Measurements from ENCODE around the gene NEK6. TPM values are rescaled to one million over a fixed set of nuclear protein-coding genes. Genes with fewer than 3 reads are reported as not detected.

The NEK6 gene
- total and polyA plus RNA-seq, 9 of the 15 experiments (the other 6 are each of a cell fraction or from before 2014, with no cell fraction given), result 3.1 to 19.0 (median 8.4) TPM

DNA sequence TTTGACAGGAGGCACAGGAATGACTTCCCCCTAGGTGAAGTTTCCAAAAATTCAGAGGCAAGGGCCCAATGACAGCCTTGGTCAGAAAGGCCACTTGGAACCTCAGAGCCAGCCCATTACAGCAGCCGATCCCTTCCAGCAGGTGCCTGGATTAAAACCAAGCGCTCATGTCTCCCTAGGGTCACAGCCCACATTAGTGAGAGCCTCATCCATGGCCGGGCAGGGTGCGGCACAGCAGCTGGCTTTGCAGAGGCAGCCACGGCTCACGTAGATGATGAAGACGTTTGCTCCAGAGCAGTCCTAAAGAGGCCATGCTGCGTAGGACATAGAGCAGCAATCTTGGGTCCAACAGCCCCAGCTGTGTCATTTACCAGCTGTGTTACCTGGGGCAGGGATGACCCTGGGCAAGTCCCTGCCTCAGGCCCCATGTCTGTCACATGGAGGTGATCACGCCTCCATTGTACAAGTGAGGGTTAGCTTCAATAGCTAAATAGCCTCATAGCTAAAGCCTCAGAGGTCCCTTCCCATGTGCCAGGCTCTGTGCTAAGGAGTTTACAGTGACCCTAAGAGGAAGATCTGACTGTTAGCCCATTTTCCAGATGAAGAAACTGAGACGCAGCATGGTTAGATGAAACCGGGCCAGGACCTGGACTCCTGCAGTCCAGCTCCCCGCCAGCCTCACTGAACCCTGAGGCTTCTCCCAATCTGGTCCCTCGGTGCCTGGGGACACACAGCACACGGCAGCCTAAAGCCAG lies 39.2 kb downstream of the NEK6 start:
- intact Hi-C loops (cut with micrococcal nuclease), result no loop called here
- H3K79me2 ChIP-seq (ENCODE audit: control insufficient read depth, insufficient read depth, low read length), result no peaks in the 10 kb centered on the region
- CTCF ChIA-PET (ENCODE audit: low intra/inter-chr PET ratio), result no interaction called here

DNA sequence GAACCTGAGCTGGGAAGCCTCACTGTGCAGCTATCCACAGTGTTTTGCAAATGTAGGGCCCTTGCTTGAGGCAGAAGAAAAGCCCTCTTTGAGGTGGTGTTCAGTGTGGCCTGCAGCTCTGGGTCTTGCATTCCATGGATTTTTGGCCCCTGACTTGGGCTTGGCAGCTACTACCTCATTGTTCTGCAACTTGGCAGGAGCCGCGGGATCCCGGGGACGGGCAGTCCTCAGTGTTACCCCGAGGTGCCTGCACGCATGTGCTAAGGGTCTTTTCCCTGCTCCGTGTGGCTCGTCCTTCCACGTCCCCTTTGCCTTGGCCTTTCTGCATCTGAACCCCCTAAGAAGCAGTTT lies 39.8 kb downstream of the NEK6 start:
- peaks cover 63% of the 10 kb centered on the region for H4K20me1 ChIP-seq (replicated peaks; ENCODE audit: control insufficient read depth, insufficient read depth, low read length)
- ChIA-PET CTCF (ENCODE audit: low intra/inter-chr PET ratio) (no interaction called here), POLR2A (interaction anchor here (0.6 to 1.7 kb wide), 3 partner anchors 9 to 172 kb away, joined by 3 to 6 read pairs (median 3); no protein-coding TSS in a partner anchor)
- WGBS (ENCODE audit: insufficient coverage, low coverage, missing lambda C conversion rate), result 76% methylated on average over 9 of the region's 9 CpGs
- no peaks in the 10 kb centered on the region for H3K9me3 ChIP-seq (replicated peaks; ENCODE audit: control insufficient read depth, insufficient read depth, low read depth, low read length)
- no peaks in the 10 kb centered on the region for H3K9me1 ChIP-seq (ENCODE audit: control insufficient read depth, insufficient read depth, low read length)
- DNase-seq (ENCODE audit: extremely low read depth in 1 of 4, low spot score in 3 of 4) (no peak), FAIRE-seq (no peak), ATAC-seq (no peak)
- H3K27me3 ChIP-seq (ENCODE audit: control insufficient read depth in 2 of 2, insufficient read depth in 2 of 2, low read length in 2 of 2), result no peaks in the 10 kb centered on the region; a peak in 1 of 5 replicates
- no peaks in the 10 kb centered on the region for H3K36me3 ChIP-seq (ENCODE audit: control insufficient read depth, insufficient read depth, low read length)
- H2AFZ ChIP-seq (ENCODE audit: low read depth, low read length), result no peak overlapping the region
- in situ Hi-C loops (cut with MboI), result no loop called here
- intact Hi-C loops (cut with micrococcal nuclease), result no loop called here
- BruUV-seq (replicated peaks), result no TSS peak
- H3K4me2 ChIP-seq (ENCODE audit: insufficient read depth, low read length), result no peak overlapping the region
- no peak overlapping the region for H3K4me3 ChIP-seq
- H3K27ac ChIP-seq (ENCODE audit: extremely low read depth, low read depth, low read length), result no peak overlapping the region
- no peaks in the 10 kb centered on the region for H3K79me2 ChIP-seq (ENCODE audit: control insufficient read depth, insufficient read depth, low read length)
- peaks cover 0 to 12% of the 10 kb centered on the region in 2 experiments; a peak in 2 of 5 replicates for H3K4me1 ChIP-seq (replicated peaks in 1 of 2; ENCODE audit: control insufficient read depth in 2 of 2, insufficient read depth in 2 of 2, low read length in 2 of 2)
- H3K9ac ChIP-seq (ENCODE audit: insufficient read depth in 1 of 2, low read depth in 2 of 2, low read length in 2 of 2), result no peak overlapping the region
- TF ChIP-seq FOXJ3 (CRISPR knock-in tag; IDR thresholded peaks at IDR 0.05) (no peak), NFXL1 (CRISPR knock-in tag; IDR thresholded peaks at IDR 0.05) (no peak), ZNF79 (CRISPR knock-in tag; IDR thresholded peaks at IDR 0.05; ENCODE audit: low read depth) (no peak), LARP7 (IDR thresholded peaks at IDR 0.05) (no peak), SRF (CRISPR knock-in tag; IDR thresholded peaks at IDR 0.05) (no peak)
- TF ChIP-seq, protein P1, sequence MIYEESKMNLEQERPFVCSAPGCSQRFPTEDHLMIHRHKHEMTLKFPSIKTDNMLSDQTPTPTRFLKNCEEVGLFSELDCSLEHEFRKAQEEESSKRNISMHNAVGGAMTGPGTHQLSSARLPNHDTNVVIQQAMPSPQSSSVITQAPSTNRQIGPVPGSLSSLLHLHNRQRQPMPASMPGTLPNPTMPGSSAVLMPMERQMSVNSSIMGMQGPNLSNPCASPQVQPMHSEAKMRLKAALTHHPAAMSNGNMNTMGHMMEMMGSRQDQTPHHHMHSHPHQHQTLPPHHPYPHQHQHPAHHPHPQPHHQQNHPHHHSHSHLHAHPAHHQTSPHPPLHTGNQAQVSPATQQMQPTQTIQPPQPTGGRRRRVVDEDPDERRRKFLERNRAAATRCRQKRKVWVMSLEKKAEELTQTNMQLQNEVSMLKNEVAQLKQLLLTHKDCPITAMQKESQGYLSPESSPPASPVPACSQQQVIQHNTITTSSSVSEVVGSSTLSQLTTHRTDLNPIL (CRISPR knock-in tag; IDR thresholded peaks at IDR 0.05), result no peak
- TF ChIP-seq, protein P2, sequence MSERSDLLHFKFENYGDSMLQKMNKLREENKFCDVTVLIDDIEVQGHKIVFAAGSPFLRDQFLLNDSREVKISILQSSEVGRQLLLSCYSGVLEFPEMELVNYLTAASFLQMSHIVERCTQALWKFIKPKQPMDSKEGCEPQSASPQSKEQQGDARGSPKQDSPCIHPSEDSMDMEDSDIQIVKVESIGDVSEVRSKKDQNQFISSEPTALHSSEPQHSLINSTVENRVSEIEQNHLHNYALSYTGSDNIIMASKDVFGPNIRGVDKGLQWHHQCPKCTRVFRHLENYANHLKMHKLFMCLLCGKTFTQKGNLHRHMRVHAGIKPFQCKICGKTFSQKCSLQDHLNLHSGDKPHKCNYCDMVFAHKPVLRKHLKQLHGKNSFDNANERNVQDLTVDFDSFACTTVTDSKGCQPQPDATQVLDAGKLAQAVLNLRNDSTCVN (CRISPR knock-in tag; IDR thresholded peaks at IDR 0.05), result no peak

More for the DNA sequence above, 39.2 kb downstream of the NEK6 start:
- in situ Hi-C loops (cut with MboI), result no loop called here
- FAIRE-seq (no peak), DNase-seq (ENCODE audit: extremely low read depth in 1 of 4, low spot score in 3 of 4) (no peak), ATAC-seq (no peak)
- Histone ChIP-seq H3K9me1 (ENCODE audit: control insufficient read depth, insufficient read depth, low read length) (no peaks in the 10 kb centered on the region), H4K20me1 (replicated peaks; ENCODE audit: control insufficient read depth, insufficient read depth, low read length) (peaks cover 63% of the 10 kb centered on the region), H3K27ac (ENCODE audit: extremely low read depth, low read depth, low read length) (no peak overlapping the region), H3K36me3 (ENCODE audit: control insufficient read depth, insufficient read depth, low read length) (no peaks in the 10 kb centered on the region), H3K9me3 (replicated peaks; ENCODE audit: control insufficient read depth, insufficient read depth, low read depth, low read length) (no peaks in the 10 kb centered on the region), H3K4me2 (ENCODE audit: insufficient read depth, low read length) (no peak overlapping the region), H2AFZ (ENCODE audit: low read depth, low read length) (no peak overlapping the region), H3K9ac (ENCODE audit: insufficient read depth in 1 of 2, low read depth in 2 of 2, low read length in 2 of 2) (no peak overlapping the region), H3K27me3 (ENCODE audit: control insufficient read depth in 2 of 2, insufficient read depth in 2 of 2, low read length in 2 of 2) (no peaks in the 10 kb centered on the region; a peak in 1 of 5 replicates), H3K4me3 (no peak overlapping the region), H3K4me1 (replicated peaks in 1 of 2; ENCODE audit: control insufficient read depth in 2 of 2, insufficient read depth in 2 of 2, low read length in 2 of 2) (peaks cover 0 to 13% of the 10 kb centered on the region in 2 experiments; a peak in 2 of 5 replicates)
- BruUV-seq (replicated peaks), result no TSS peak
- 63% methylated on average over 14 of the region's 14 CpGs for WGBS (ENCODE audit: insufficient coverage, low coverage, missing lambda C conversion rate)
- POLR2A ChIA-PET, result interaction anchor here (0.6 to 1.7 kb wide), 3 partner anchors 8 to 171 kb away, joined by 3 to 6 read pairs (median 3); no protein-coding TSS in a partner anchor
- TF ChIP-seq BCOR (IDR thresholded peaks at IDR 0.05), result peak; percentile 85
- TF ChIP-seq RBM25 (IDR thresholded peaks at IDR 0.05; ENCODE audit: low read depth, low read length, severe bottlenecking), result peak; percentile 64
- TF ChIP-seq HDAC3 (IDR thresholded peaks at IDR 0.05; ENCODE audit: borderline replicate concordance, partially characterized antibody), result no peak
- 0 out of 2 replicates have a peak, but pooled peaks have one; percentile 27 for TF ChIP-seq ADNP (tag; IDR thresholded peaks at IDR 0.05)
- TF ChIP-seq ZNF232 (CRISPR knock-in tag; IDR thresholded peaks at IDR 0.05), result no peak
- TF ChIP-seq NFE2L1 (tag; IDR thresholded peaks at IDR 0.05; ENCODE audit: borderline replicate concordance, low read depth), result no peak

Data from K562 (cell line).